Measurements from ENCODE around the gene ACOT12. TPM values are rescaled to one million over a fixed set of nuclear protein-coding genes. Genes with fewer than 3 reads are reported as not detected.
"Not testable (repeated sequence)": the region's sequence is repeated elsewhere in the genome, so short reads cannot be mapped to it uniquely, and the experiment has no call there.

The ACOT12 gene
- total RNA-seq, 1 donor from 2014 or later, result not detected

DNA sequence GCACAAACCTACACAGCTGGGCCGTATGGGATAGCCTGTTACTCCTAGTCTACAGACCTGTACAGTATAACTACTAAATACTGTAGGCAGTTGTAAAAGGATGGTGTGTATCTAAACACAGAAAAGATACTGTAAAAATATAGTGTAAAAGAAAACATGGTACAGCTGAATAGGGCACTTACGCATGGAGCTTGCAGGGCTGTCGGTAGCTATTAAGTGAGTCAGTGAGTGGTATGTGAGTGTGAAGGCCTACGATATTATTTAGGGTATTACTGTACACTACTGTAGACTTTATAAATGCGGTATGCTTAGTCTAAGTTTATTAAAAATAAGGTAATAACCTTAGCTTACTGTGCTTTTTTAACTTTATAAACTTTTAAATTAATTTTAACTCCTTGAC lies 91.3 kb downstream of the ACOT12 start:
- H3K4me1 Mint-ChIP-seq (ENCODE audit: low read depth), result peaks cover 38% of the 10 kb centered on the region
- H3K27ac Mint-ChIP-seq (ENCODE audit: unreplicated experiment), result peak overlapping the region; percentile 99
- DNase-seq (ENCODE audit: low spot score), result no peak
- peaks cover 5% of the 10 kb centered on the region for H3K36me3 Mint-ChIP-seq (ENCODE audit: low read depth)
- H3K4me3 Mint-ChIP-seq (ENCODE audit: unreplicated experiment), result peak overlapping the region; percentile 97
- H3K27me3 Mint-ChIP-seq (ENCODE audit: low read depth), result no peaks in the 10 kb centered on the region
- TF ChIP-seq, protein P1, sequence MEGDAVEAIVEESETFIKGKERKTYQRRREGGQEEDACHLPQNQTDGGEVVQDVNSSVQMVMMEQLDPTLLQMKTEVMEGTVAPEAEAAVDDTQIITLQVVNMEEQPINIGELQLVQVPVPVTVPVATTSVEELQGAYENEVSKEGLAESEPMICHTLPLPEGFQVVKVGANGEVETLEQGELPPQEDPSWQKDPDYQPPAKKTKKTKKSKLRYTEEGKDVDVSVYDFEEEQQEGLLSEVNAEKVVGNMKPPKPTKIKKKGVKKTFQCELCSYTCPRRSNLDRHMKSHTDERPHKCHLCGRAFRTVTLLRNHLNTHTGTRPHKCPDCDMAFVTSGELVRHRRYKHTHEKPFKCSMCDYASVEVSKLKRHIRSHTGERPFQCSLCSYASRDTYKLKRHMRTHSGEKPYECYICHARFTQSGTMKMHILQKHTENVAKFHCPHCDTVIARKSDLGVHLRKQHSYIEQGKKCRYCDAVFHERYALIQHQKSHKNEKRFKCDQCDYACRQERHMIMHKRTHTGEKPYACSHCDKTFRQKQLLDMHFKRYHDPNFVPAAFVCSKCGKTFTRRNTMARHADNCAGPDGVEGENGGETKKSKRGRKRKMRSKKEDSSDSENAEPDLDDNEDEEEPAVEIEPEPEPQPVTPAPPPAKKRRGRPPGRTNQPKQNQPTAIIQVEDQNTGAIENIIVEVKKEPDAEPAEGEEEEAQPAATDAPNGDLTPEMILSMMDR (IDR thresholded peaks at IDR 0.05), result no peak
- H3K9me3 Mint-ChIP-seq (ENCODE audit: low read depth), result no peaks in the 10 kb centered on the region

DNA sequence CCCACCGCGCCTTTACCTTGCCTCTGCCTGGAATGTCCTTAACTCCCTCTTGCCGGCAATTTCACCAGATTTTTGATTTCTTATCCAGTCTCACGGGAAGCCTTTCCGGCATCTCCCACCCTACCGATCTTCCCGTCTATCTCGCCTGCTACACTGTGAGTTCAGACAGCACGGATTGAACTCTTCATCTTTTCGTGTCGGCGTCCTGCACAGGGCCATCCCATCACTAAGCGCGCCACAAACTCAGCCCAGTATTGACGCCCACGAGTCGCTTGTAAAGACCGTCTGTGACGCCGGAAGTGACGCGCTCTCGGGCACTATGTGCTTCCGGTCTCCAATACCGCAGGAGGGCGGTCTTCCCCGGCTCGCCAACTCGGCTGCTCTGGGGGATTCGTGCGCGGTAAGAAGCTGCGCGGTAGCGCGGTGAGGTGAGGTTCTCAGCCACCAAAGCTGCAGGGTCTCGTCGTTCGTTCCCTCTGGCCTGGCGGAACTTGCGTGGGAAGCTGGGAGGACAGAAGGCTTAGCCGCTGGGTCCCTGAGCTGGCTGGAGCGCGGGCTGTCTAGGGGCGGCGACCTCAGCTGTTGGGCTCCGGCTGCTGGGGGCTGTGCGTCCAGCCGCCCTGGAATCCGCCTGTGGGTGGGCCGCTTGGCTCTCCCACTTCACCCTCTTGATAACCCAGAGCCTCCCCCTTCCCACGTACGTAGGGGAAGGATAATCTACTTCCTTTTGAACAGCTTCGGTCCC lies 92.5 kb downstream of the ACOT12 start, which contains the start of gene ZCCHC9:
TSS of gene ZCCHC9 (plus strand) at position 317 of the 745 bp plus-strand sequence. CDS start 3,171 bp downstream, outside the sequence.
- no peaks in the 10 kb centered on the region for H3K9me3 Mint-ChIP-seq (ENCODE audit: low read depth)
- TF ChIP-seq, protein P1 (IDR thresholded peaks at IDR 0.05), result peak; percentile 66
- H3K4me1 Mint-ChIP-seq (ENCODE audit: low read depth), result peaks cover 38% of the 10 kb centered on the region
- peak within 1 kb of the TSS; percentile 99 for H3K27ac Mint-ChIP-seq (ENCODE audit: unreplicated experiment)
- peaks cover 5% of the 10 kb centered on the region for H3K36me3 Mint-ChIP-seq (ENCODE audit: low read depth)
- DNase-seq (ENCODE audit: low spot score), result peak; percentile 97
- peak within 1 kb of the TSS; percentile 97 for H3K4me3 Mint-ChIP-seq (ENCODE audit: unreplicated experiment)
- H3K27me3 Mint-ChIP-seq (ENCODE audit: low read depth), result no peaks in the 10 kb centered on the region

DNA sequence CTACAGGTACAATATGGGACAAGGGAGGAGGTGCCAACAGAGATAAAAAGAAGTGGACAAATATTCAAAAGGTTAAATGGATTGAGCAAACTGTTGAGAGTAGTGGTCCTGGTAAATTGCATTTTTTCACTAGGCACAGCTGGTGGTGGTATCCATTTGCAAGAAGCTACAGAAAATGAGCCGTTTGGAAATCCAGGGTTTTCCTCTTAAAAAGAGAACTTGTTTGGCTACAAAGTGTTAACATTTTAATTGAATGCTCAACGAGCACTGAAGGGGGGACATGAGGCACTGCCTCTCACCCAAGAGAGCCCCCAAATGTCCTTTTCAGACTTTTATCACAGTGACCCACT lies 93.0 kb downstream of the ACOT12 start:
- no peak for DNase-seq (ENCODE audit: low spot score)
- H3K4me1 Mint-ChIP-seq (ENCODE audit: low read depth), result peaks cover 38% of the 10 kb centered on the region
- TF ChIP-seq, protein P1 (IDR thresholded peaks at IDR 0.05), result no peak
- no peaks in the 10 kb centered on the region for H3K9me3 Mint-ChIP-seq (ENCODE audit: low read depth)
- H3K27ac Mint-ChIP-seq (ENCODE audit: unreplicated experiment), result peak overlapping the region; percentile 99
- peak overlapping the region; percentile 97 for H3K4me3 Mint-ChIP-seq (ENCODE audit: unreplicated experiment)
- H3K27me3 Mint-ChIP-seq (ENCODE audit: low read depth), result no peaks in the 10 kb centered on the region
- peaks cover 5% of the 10 kb centered on the region for H3K36me3 Mint-ChIP-seq (ENCODE audit: low read depth)

DNA sequence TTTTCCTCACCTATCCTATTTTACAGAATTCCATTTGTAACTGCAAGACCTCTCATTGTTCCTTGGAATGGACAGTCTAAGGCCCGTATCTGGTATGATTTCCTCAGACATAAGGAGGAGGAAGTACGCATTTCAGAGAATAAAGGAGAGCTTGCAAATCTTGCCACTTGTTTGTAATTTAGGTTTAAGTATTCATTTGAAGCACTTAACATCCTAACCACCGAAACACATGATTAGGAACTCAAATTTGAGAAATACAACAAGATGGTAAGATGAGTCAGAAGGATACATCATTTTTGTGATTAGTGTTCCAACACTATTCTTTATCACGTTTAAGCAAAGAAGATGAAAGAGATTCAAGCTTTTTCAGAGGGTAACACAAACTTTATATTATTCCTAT lies 96.4 kb downstream of the ACOT12 start:
- no peak for DNase-seq (ENCODE audit: low spot score)
- peaks cover 27% of the 10 kb centered on the region for H3K4me1 Mint-ChIP-seq (ENCODE audit: low read depth)
- TF ChIP-seq, protein P1 (IDR thresholded peaks at IDR 0.05), result no peak
- peaks cover 8% of the 10 kb centered on the region for H3K36me3 Mint-ChIP-seq (ENCODE audit: low read depth)
- no peak overlapping the region for H3K4me3 Mint-ChIP-seq (ENCODE audit: unreplicated experiment)
- no peak overlapping the region for H3K27ac Mint-ChIP-seq (ENCODE audit: unreplicated experiment)
- H3K27me3 Mint-ChIP-seq (ENCODE audit: low read depth), result no peaks in the 10 kb centered on the region
- H3K9me3 Mint-ChIP-seq (ENCODE audit: low read depth), result peaks cover 13% of the 10 kb centered on the region

DNA sequence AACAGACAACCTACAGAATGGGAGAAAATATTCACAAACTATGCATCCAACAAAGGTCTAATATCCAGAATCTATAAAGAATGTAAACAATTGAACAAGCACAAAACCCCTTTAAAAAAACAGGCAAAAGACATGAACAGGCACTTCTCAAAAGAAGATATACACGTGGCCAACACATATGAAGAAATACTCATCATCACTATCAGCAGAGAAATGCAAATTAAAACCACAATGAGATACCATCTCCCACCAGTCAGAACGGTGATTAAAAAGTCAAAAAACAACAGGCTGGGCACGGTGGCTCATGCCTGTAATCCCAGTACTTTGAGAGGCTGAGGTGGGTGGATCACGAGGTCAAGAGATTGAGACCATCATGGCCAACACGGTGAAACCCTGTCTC lies 99.9 kb downstream of the ACOT12 start:
- peaks cover 11% of the 10 kb centered on the region for H3K36me3 Mint-ChIP-seq (ENCODE audit: low read depth)
- H3K4me3 Mint-ChIP-seq (ENCODE audit: unreplicated experiment); H3K27ac Mint-ChIP-seq (ENCODE audit: unreplicated experiment): not testable (repeated sequence)

DNA sequence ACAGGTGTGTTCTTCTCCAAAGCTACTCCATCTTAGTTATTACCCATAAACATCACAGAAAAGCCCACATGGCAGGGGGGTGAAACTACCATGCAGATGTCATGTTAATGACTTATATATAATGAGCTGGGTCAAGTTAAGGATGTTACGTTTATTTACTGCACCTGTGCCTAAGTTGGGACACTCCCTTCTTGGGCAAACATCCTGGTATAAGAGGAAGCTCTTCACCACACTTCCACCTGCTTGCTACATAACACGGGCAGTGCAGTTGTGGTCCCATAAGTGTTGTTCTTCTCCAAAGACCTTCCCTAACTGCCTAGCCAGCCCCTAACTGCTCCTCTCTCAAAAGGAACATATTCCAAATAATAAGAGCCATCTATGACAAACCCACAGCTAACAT lies 101.8 kb downstream of the ACOT12 start:
- no peak overlapping the region for H3K27ac Mint-ChIP-seq (ENCODE audit: unreplicated experiment)
- H3K4me3 Mint-ChIP-seq (ENCODE audit: unreplicated experiment), result no peak overlapping the region
- no peak for DNase-seq (ENCODE audit: low spot score)
- H3K9me3 Mint-ChIP-seq (ENCODE audit: low read depth), result peaks cover 17% of the 10 kb centered on the region
- H3K4me1 Mint-ChIP-seq (ENCODE audit: low read depth), result peaks cover 14% of the 10 kb centered on the region
- no peaks in the 10 kb centered on the region for H3K27me3 Mint-ChIP-seq (ENCODE audit: low read depth)
- peaks cover 11% of the 10 kb centered on the region for H3K36me3 Mint-ChIP-seq (ENCODE audit: low read depth)
- TF ChIP-seq, protein P1 (IDR thresholded peaks at IDR 0.05), result no peak

More for the DNA sequence above, 99.9 kb downstream of the ACOT12 start:
- Mint-ChIP-seq H3K4me1 (ENCODE audit: low read depth) (peaks cover 18% of the 10 kb centered on the region), H3K9me3 (ENCODE audit: low read depth) (peaks cover 17% of the 10 kb centered on the region)
- DNase-seq (ENCODE audit: low spot score); H3K27me3 Mint-ChIP-seq (ENCODE audit: low read depth): not testable (repeated sequence)

Measured in chondrocyte (in vitro differentiated cells).